Osteocyte (in vitro differentiated cells): ENCODE measurements around the gene MEIS2. TPM values are rescaled to one million over a fixed set of nuclear protein-coding genes. Genes with fewer than 3 reads are reported as not detected.

Source experiments
- DNase-seq: peaks from one replicate; pipeline ENCODE4 v3.0.0; 2021; ENCODE audit warnings: mixed read lengths; ENCODE audit not compliant: unreplicated experiment; ENCODE audit errors: extremely low spot score
- H3K27ac Mint-ChIP-seq: one replicate; pipeline ENCODE4 v1.8.0; 2021; ENCODE audit warnings: mild to moderate bottlenecking, mixed read lengths; ENCODE audit not compliant: unreplicated experiment
- H3K27me3 Mint-ChIP-seq: one replicate; pipeline ENCODE4 v1.8.0; 2021; ENCODE audit warnings: mixed read lengths; ENCODE audit not compliant: unreplicated experiment
- H3K36me3 Mint-ChIP-seq: one replicate; pipeline ENCODE4 v1.8.0; 2021; ENCODE audit warnings: mixed read lengths; ENCODE audit not compliant: unreplicated experiment
- H3K4me1 Mint-ChIP-seq: one replicate; pipeline ENCODE4 v1.8.0; 2021; ENCODE audit warnings: mixed read lengths; ENCODE audit not compliant: unreplicated experiment
- H3K4me3 Mint-ChIP-seq: one replicate; pipeline ENCODE4 v1.8.0; 2021; ENCODE audit warnings: mild to moderate bottlenecking, moderate library complexity, mixed read lengths; ENCODE audit not compliant: unreplicated experiment
- H3K9me3 Mint-ChIP-seq: one replicate; pipeline ENCODE4 v1.8.0; 2021; ENCODE audit warnings: mixed read lengths; ENCODE audit not compliant: unreplicated experiment
- CTCF ChIP-seq: fragments of 200-600 bp; sonication (generic); IDR thresholded peaks from 2 replicates; pipeline ENCODE4 v1.5.0; 2021; ENCODE audit warnings: antibody characterized with exemption, mild to moderate bottlenecking, moderate library complexity
- total RNA-seq: library from RNA; stranded (reverse); gene quantifications from 2 replicates; pipeline ENCODE4 v1.2.1, GENCODE V29; 2021

Gene MEIS2
- total RNA-seq, 1 donor from 2014 or later: 79.9 TPM

GRCh38 chr15:36936613-36937012, 163.7 kb downstream of the MEIS2 start:
- Mint-ChIP-seq H3K27me3 (no peaks in the 10 kb centered on the region), H3K36me3 (peaks cover 29% of the 10 kb centered on the region), H3K9me3 (no peaks in the 10 kb centered on the region), H3K4me3 (no peak overlapping the region), H3K4me1 (peaks cover 9% of the 10 kb centered on the region), H3K27ac (no peak overlapping the region)
- TF ChIP-seq CTCF: no peak
- DNase-seq: no peak

- DNase-seq: no peak
- Mint-ChIP-seq H3K27ac (no peak overlapping the region), H3K4me3 (no peak overlapping the region)
These were observed 166.9 kb downstream of the MEIS2 start for GRCh38 chr15:36933255-36933990.

GRCh38 chr15:36932070-36932469, 168.3 kb downstream of the MEIS2 start:
- Mint-ChIP-seq H3K4me1 (peaks cover 15% of the 10 kb centered on the region), H3K9me3 (peaks cover 4% of the 10 kb centered on the region), H3K4me3 (no peak overlapping the region), H3K27me3 (no peaks in the 10 kb centered on the region), H3K36me3 (peaks cover 19% of the 10 kb centered on the region), H3K27ac (no peak overlapping the region)
- TF ChIP-seq CTCF: no peak
- no peak for DNase-seq

More at GRCh38 chr15:36933255-36933990, 166.9 kb downstream of the MEIS2 start:
- peaks cover 10% of the 10 kb centered on the region for H3K4me1 Mint-ChIP-seq
- peaks cover 22% of the 10 kb centered on the region for H3K36me3 Mint-ChIP-seq
- TF ChIP-seq CTCF: no peak
- peaks cover 4% of the 10 kb centered on the region for H3K9me3 Mint-ChIP-seq
- H3K27me3 Mint-ChIP-seq: no peaks in the 10 kb centered on the region

- H3K4me1 Mint-ChIP-seq: peaks cover 15% of the 10 kb centered on the region
- DNase-seq: no peak
- no peak for TF ChIP-seq CTCF
- H3K27ac Mint-ChIP-seq: no peak overlapping the region
- peaks cover 17% of the 10 kb centered on the region for H3K36me3 Mint-ChIP-seq
- no peaks in the 10 kb centered on the region for H3K27me3 Mint-ChIP-seq
- H3K9me3 Mint-ChIP-seq: peaks cover 4% of the 10 kb centered on the region
- H3K4me3 Mint-ChIP-seq: no peak overlapping the region
These were observed 168.9 kb downstream of the MEIS2 start for GRCh38 chr15:36931434-36931833.

GRCh38 chr15:36926427-36926825, 173.9 kb downstream of the MEIS2 start:
- DNase-seq: no peak
- Mint-ChIP-seq H3K27me3 (no peaks in the 10 kb centered on the region), H3K4me3 (no peak overlapping the region), H3K36me3 (peaks cover 36% of the 10 kb centered on the region), H3K9me3 (peaks cover 4% of the 10 kb centered on the region), H3K4me1 (peaks cover 15% of the 10 kb centered on the region), H3K27ac (no peak overlapping the region)
- TF ChIP-seq CTCF: no peak
